HG03342 (cell line): Measurements from ENCODE around the gene TTC7B.

Source experiments
- ATAC-seq: cut with Tn5 transposase; IDR thresholded peaks from one replicate; pipeline ENCODE4 v1.9.1; 2021; ENCODE audit warnings: mild to moderate bottlenecking, moderate library complexity; ENCODE audit not compliant: unreplicated experiment

TTC7B gene

GRCh38 chr14:90654831-90655276 lies 161.4 kb downstream of the TTC7B start:
- no peak for ATAC-seq

- ATAC-seq, result no peak
Measured at GRCh38 chr14:90652626-90653025, 163.6 kb downstream of the TTC7B start.

DNA sequence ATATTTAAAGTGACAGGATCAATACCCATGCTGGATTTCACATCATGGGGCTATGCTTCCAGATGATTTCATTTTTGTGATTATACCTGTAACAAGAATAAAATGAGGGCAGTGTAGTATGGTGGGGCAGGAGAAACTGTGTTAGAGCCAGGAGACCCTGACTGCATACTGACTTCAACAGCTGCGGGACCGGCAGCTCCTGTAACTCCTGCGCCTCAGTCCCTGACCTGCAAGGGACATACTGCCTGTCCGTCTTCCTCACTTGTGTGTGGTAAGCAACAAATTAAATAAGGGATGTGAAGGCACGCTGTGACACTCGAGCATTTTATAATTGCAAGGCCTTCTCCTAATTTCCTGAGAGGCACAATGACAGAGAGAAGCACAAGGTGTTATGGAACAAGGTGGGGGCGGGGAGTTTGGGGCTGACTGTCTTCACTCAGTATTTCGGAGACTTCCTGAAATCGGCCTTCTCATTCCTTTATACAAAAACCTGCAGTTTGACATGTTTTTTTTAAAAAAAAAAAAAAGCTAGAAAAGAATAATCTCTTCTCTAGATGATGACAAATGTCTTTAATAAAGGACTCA lies 164.2 kb downstream of the TTC7B start:
- ATAC-seq, result no peak

DNA sequence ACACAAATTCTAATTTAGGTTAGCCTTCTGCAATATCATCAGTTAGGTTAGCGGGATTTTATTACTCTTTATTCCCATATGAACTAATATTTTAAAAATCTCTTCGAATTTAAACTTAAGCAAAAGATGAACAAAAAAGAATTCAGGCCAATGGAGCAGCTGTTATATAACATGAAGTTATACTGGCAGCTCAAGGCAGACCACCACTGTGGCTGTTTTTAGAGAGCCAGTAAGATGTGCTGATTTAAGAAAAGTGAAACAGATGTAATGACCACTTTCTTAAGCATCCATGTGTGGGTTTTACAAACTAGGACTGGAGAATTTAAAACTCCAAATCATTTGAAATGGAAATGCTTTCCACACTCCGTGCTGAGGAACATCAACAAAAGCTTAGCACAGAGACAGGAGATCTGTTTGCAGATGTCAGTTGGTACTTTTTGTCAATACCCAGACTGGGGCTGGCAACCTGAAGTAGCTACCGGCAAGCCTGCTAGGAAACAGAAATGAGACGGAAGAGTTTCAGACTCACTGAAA lies 164.9 kb downstream of the TTC7B start:
- no peak for ATAC-seq

- ATAC-seq, result no peak
Measured at GRCh38 chr14:90649557-90650135, 166.6 kb downstream of the TTC7B start.

DNA sequence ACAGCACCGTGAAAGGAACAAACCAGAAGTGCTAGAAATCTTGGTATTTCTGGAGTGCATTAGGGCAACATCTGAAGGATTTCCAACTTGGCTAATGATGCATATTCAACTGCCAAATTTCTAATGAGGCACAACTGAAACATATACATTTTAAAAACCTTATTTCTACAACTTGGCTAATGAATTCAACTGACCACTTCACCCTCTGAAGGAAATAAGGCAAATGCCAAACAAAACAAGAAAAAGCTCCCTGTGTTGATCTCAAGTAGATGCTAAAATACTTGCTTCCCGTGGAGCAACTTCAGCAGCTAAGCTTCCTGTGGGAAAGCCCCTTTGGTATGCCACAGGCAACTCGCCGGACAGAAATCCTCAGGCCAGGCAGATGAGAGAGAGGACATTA lies 167.1 kb downstream of the TTC7B start:
- ATAC-seq, result no peak

DNA sequence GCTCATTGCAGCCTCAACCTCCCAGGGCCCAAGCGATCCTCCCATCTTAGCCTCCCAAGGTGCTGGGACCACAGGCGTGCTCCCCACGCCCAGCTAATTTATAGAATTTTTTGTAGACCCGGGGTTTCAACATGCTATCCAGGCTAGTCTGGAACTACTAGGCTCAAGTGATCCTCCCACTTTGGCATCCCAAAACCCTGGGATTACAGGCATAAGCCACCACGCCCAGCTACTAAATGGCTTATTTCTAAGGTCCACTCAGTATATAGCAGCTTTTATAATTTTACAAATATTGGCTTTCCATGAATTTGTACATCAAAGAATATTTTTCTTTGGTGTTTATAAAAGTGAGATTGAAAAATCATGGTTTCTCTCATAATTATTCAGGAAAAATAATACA lies 167.8 kb downstream of the TTC7B start:
- ATAC-seq, result no peak

GRCh38 chr14:90647473-90648005 lies 168.7 kb downstream of the TTC7B start:
- no peak for ATAC-seq

DNA sequence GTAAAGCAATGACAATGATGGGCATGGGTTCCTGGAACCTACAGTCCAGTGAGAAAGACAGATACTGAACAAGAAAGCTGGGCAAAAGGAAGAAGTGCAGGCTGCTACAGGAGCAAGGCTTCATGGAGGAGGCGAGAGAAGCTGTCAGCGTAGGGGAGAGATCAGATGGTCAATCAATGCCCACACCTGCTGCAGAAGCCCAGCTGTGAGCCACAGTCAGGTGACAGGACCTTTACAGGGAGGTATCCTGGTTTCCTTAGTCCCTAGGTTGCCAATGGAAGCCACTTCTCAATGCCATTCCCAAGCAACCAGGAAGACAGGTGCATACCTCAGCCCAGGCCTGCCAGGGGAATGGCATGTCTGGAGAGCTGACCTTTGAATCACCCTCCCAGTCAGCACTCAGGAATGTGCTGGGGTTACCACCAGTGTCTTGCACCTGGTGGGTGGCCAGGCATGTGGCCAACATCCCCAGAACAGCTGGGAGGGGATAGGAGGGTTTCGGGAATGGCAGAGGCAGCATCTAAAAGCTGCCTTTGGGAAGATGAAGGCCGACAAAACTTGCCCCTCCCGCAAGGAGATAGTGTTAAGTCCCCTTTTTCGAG lies 170.3 kb downstream of the TTC7B start:
- ATAC-seq, result no peak

DNA sequence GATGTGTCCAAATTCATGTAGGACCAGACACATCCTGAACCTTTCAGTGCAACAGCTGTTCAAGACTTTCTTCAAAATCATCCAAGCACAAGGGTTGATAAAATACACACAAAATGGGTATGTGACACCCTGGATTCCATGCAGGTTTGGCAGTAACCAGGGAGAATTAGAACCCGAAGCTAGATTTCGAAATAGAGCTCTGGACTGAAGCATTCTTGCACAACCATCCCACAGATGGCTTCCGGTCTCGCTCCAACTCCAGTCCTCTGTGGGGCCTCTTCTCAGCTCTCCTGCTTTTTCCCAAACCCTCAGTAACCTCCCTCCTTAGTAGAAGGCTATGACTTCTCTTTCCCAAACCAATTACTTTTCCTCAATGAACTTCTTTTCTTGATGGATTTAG lies 171.3 kb downstream of the TTC7B start:
- ATAC-seq, result no peak

DNA sequence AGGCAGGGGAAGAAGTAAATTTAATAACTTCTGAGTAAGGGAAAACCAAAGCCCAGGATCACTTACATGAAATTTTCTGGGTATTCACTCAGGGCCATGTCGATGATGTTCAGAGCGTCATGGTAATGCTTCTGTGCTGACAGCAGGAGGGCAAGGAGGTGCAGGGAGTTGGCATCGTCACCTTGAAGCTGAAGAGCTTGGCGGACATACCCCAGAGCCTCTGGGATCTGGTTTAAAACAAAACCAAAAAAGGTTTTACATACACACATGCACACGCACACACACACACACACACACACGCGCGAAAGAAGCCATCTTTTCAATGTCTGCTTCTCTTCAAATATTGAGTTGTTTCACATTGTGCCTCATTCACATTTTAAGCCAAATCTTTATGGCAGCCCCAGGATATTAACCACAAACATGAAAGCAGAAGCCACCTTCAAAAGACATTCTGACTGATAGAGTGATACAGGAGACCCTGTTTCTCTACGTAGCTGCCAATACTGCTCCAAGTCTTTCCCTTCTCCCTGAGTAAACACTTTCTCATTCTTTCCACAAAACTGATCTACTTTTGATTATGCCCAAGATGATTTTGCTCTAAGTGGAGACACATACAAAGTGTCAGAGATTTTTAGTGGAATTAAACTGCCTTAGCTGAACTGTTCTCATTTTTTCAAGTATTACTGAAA lies 172.1 kb downstream of the TTC7B start:
- no peak for ATAC-seq

DNA sequence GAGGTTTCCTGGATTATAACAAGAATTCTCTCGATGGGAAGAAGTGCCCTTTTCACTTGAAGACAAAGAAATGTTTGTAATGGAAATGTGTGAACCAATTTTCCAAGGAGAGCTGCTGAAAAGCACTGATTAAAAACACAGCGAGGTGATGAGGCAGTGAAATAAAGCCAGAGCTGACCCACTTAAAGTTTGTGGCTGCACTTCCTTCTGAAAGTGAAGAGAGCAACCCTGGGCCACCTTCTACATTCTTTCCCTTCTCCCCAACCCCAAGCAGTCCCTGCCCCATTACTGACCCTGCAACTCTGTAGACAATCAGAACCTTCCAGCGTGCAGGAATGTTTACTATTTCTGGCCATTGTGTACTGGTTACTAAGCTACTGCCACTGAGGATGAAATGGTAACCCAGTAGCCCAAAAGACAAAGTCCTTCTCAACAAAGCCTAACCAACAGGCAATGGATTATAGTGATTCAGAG lies 173.9 kb downstream of the TTC7B start:
- ATAC-seq, result no peak

- no peak for ATAC-seq
Measured at GRCh38 chr14:90641615-90642243, 174.5 kb downstream of the TTC7B start.

GRCh38 chr14:90641168-90641567 lies 175.1 kb downstream of the TTC7B start:
- ATAC-seq, result no peak

- ATAC-seq, result no peak
Measured at GRCh38 chr14:90639641-90640040, 176.6 kb downstream of the TTC7B start.

- no peak for ATAC-seq
Measured at GRCh38 chr14:90632871-90633270, 183.4 kb downstream of the TTC7B start.

- no peak for ATAC-seq
Measured at GRCh38 chr14:90632451-90632850, 183.8 kb downstream of the TTC7B start.

GRCh38 chr14:90630171-90630806 lies 185.9 kb downstream of the TTC7B start:
- ATAC-seq, result no peak

DNA sequence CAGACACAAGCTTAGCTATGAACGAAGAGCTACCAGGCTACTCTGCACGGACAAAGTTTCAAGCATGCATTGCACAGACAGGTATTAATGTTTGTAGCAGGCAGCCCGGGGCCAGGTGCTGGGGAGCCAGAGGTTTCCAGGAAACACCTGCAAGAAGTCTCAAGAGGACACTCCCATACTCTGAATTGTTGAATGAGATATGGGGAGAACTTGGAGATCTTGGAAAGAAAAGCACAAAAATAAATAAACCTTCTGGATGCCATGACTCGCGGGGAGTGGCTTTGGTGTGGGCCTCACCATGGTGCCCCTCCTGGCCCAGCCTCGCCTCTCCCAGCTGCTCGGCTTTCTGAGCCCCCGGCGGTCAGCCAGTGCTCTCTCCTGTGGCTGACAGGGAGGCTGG lies 186.8 kb downstream of the TTC7B start:
- ATAC-seq, result no peak

GRCh38 chr14:90628825-90629224 lies 187.4 kb downstream of the TTC7B start:
- no peak for ATAC-seq
